MCF 10A (cell line): Measurements from ENCODE around the gene ZSWIM8. TPM values are rescaled to one million over a fixed set of nuclear protein-coding genes. Genes with fewer than 3 reads are reported as not detected.
"Not testable (repeated sequence)": the region's sequence is repeated elsewhere in the genome, so short reads cannot be mapped to it uniquely, and the experiment has no call there.

Experiments used
- BruUV-seq: library from RNA; stranded (reverse); fragments of 400-500 nt; replicated peaks from 2 replicates; lab custom pipeline; 2021; lab: Mats Ljungman, UMichigan
- CTCF ChIA-PET: fragments of 300-600 bp; sonication (Branson Sonifier 250); formaldehyde crosslinking; extraction: SDS; loops from one replicate; lab custom pipeline; 2021; ENCODE audit warnings: antibody characterized with exemption, inconsistent platforms; lab: Yijun Ruan, JAX
- POLR2A ChIA-PET: fragments of 300-600, 350-650 bp; sonication (Branson Sonifier 250); formaldehyde crosslinking; extraction: SDS; loops from one replicate; lab custom pipeline; 2020; ENCODE audit warnings: antibody characterized with exemption, inconsistent platforms; lab: Yijun Ruan, JAX
- DNase-seq: peaks from one replicate; pipeline ENCODE4 v3.0.0-alpha.2; 2018; ENCODE audit not compliant: unreplicated experiment
- H3K27ac Mint-ChIP-seq: one replicate; pipeline ENCODE4 v1.8.0; 2022; ENCODE audit warnings: mild to moderate bottlenecking, low read depth, mixed read lengths; ENCODE audit not compliant: unreplicated experiment
- H3K27me3 Mint-ChIP-seq: one replicate; pipeline ENCODE4 v1.8.0; 2022; ENCODE audit warnings: mixed read lengths; ENCODE audit not compliant: insufficient read depth, unreplicated experiment
- H3K36me3 Mint-ChIP-seq: one replicate; pipeline ENCODE4 v1.8.0; 2022; ENCODE audit warnings: mild to moderate bottlenecking, moderate library complexity, mixed read lengths; ENCODE audit not compliant: insufficient read depth, unreplicated experiment
- H3K4me1 Mint-ChIP-seq: one replicate; pipeline ENCODE4 v1.8.0; 2022; ENCODE audit warnings: mixed read lengths; ENCODE audit not compliant: insufficient read depth, unreplicated experiment
- H3K4me3 Mint-ChIP-seq: one replicate; pipeline ENCODE4 v1.8.0; 2022; ENCODE audit warnings: mild to moderate bottlenecking, moderate library complexity, mixed read lengths; ENCODE audit not compliant: unreplicated experiment
- H3K9me3 Mint-ChIP-seq: one replicate; pipeline ENCODE4 v1.8.0; 2022; ENCODE audit warnings: mixed read lengths; ENCODE audit not compliant: unreplicated experiment
- intact Hi-C: fragments of 100-400 bp; cut with micrococcal nuclease; formaldehyde crosslinking; loops from 2 replicates; pipeline ENCODE4 v1.14.1; 2022
- total RNA-seq: library from RNA; stranded (reverse); gene quantifications from 2 replicates; pipeline ENCODE4 v1.2.3, GENCODE V29; 2022
- TF ChIP-seq, protein P1 (sequence below): fragments of 200-600 bp; IDR thresholded peaks from one replicate; pipeline ENCODE4 v1.8.0; 2022; ENCODE audit warnings: antibody characterized with exemption, mild to moderate bottlenecking; ENCODE audit not compliant: unreplicated experiment

The ZSWIM8 gene
- total RNA-seq, 1 experiment from 2014 or later = 84.2 TPM

- no peak for DNase-seq
- no peaks in the 10 kb centered on the region for H3K27me3 Mint-ChIP-seq
- TF ChIP-seq, protein P1, sequence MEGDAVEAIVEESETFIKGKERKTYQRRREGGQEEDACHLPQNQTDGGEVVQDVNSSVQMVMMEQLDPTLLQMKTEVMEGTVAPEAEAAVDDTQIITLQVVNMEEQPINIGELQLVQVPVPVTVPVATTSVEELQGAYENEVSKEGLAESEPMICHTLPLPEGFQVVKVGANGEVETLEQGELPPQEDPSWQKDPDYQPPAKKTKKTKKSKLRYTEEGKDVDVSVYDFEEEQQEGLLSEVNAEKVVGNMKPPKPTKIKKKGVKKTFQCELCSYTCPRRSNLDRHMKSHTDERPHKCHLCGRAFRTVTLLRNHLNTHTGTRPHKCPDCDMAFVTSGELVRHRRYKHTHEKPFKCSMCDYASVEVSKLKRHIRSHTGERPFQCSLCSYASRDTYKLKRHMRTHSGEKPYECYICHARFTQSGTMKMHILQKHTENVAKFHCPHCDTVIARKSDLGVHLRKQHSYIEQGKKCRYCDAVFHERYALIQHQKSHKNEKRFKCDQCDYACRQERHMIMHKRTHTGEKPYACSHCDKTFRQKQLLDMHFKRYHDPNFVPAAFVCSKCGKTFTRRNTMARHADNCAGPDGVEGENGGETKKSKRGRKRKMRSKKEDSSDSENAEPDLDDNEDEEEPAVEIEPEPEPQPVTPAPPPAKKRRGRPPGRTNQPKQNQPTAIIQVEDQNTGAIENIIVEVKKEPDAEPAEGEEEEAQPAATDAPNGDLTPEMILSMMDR = no peak
- no peaks in the 10 kb centered on the region for H3K9me3 Mint-ChIP-seq
- TSS peak; percentile 22 for BruUV-seq
- intact Hi-C loops = loop anchor here (1.0 kb wide), 1 partner anchor 10 kb away; a partner anchor contains a TSS
- H3K27ac Mint-ChIP-seq = peak overlapping the region; percentile 99
- H3K4me3 Mint-ChIP-seq = peak overlapping the region; percentile 99
- H3K36me3 Mint-ChIP-seq = peaks cover 48% of the 10 kb centered on the region
- ChIA-PET CTCF (interaction anchor here (0.6 to 0.7 kb wide), 2 partner anchors 37 to 1155 kb away, joined by 3 read pairs; no protein-coding TSS in a partner anchor), POLR2A (interaction anchor here (0.7 to 9.9 kb wide), 8 partner anchors 9 to 181 kb away, joined by 3 to 202 read pairs (median 4); partner anchors contain the start of gene SEC24C)
- H3K4me1 Mint-ChIP-seq = peaks cover 28% of the 10 kb centered on the region
Observed at GRCh38 chr10:73782749-73783085, 2.7 kb upstream of the ZSWIM8 start.

DNA sequence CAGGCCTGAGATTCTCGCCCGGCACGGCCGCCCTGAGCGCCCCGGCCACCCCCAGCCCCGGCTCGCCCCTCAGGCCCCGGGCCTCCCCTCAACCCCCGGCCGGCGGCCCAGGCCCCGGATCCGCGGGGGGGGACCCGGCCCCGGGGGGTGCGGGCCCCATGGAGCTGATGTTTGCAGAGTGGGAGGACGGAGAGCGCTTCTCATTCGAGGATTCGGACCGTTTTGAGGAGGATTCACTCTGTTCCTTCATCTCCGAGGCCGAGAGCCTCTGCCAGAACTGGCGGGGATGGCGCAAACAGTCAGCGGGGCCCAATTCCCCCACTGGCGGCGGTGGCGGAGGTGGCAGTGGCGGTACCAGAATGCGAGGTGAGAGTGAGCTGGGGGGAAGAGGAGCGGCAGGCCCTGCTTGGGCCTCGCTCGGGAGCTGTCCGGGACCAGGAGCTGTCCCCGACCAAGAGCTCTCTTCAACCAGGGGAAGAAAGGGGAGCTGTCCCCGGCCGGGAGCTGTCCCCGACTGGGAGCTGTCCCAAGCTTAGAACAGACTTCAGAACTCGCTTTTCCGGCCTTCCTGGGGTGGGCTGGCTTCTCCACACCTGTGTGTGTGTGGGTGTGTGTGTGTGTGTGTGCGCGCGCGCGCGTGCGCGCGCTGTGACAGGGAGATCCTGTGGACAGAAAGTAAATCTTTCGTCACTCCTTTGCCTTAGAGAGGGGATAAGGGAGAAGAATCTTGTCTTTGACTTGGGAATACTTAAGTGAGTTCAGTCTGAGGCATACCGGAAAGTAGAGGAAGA lies 510 bp downstream of the ZSWIM8 start:
- CTCF ChIA-PET = interaction anchor here (0.8 to 1.4 kb wide), 4 partner anchors 19 to 34 kb away, joined by 3 to 6 read pairs (median 4); no protein-coding TSS in a partner anchor
- Mint-ChIP-seq H3K36me3 (peaks cover 33% of the 10 kb centered on the region), H3K27me3 (no peaks in the 10 kb centered on the region), H3K9me3 (no peaks in the 10 kb centered on the region), H3K4me1 (peaks cover 21% of the 10 kb centered on the region), H3K4me3 (peak overlapping the region; percentile 78), H3K27ac (peak overlapping the region; percentile 84)
- POLR2A ChIA-PET = interaction anchor here (0.6 to 9.9 kb wide), 22 partner anchors 9 to 393 kb away, joined by 3 to 202 read pairs (median 4); partner anchors contain the start of genes CAMK2G and SEC24C
- intact Hi-C loops = loop anchor here (1.0 kb wide), 1 partner anchor 93 kb away; no protein-coding TSS in a partner anchor
- BruUV-seq = no TSS peak
- TF ChIP-seq, protein P1 = no peak
- DNase-seq = peak; percentile 20

- Mint-ChIP-seq H3K4me1 (peaks cover 18% of the 10 kb centered on the region), H3K4me3 (peak overlapping the region; percentile 78), H3K36me3 (peaks cover 35% of the 10 kb centered on the region), H3K27me3 (no peaks in the 10 kb centered on the region), H3K9me3 (no peaks in the 10 kb centered on the region), H3K27ac (peak overlapping the region; percentile 84)
- TF ChIP-seq, protein P1 = no peak
- ChIA-PET CTCF (interaction anchor here (0.8 to 1.4 kb wide), 3 partner anchors 21 to 33 kb away, joined by 3 to 4 read pairs (median 3); no protein-coding TSS in a partner anchor), POLR2A (interaction anchor here (0.7 to 9.9 kb wide), 17 partner anchors 8 to 308 kb away, joined by 3 to 202 read pairs (median 5); partner anchors contain the start of genes CAMK2G and SEC24C)
- DNase-seq = no peak
- intact Hi-C loops = no loop called here
- TSS peak; percentile 26 for BruUV-seq
Observed at GRCh38 chr10:73786512-73786885, 1.1 kb downstream of the ZSWIM8 start.

DNA sequence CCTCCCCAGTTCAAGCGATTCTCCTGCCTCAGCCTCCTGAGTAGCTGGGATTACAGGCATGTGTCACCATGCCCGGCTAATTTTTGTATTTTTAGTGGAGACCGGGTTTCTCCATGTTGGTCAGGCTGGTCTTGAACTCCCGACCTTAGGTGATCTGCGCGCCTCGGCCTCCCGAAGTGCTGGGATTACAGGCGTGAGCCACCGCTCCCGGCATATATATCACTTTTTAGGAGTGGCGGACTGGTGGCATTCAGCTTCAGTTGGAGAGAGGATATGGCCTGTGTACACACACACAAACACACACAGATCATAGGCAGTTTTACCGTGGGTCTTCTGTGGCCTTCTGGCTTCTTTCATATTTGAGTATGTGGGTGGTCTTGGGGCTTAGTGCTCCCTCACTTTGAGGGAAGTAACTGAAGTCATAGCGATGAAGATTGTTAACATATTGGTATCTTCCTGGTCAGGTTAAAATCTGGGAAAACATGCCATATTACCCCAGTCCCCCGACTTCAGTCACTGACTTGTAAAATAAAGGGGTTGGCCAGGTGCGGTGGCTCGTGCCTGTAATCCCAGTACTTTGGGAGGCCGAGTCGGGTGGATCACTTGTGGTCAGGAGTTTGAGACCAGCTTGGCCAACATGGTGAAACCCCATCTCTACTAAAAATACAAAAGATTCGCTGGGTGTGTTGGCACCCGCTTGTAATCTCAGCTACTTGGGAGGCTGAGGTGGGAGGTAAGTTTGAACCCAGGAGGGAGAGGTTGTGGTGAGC lies 1.8 kb downstream of the ZSWIM8 start:
- Mint-ChIP-seq H3K4me1 (peaks cover 13% of the 10 kb centered on the region), H3K4me3 (peak overlapping the region; percentile 78), H3K36me3 (peaks cover 32% of the 10 kb centered on the region)
- H3K27ac Mint-ChIP-seq, DNase-seq, H3K27me3 Mint-ChIP-seq, intact Hi-C loops, H3K9me3 Mint-ChIP-seq, BruUV-seq: not testable (repeated sequence)
- CTCF ChIA-PET = interaction anchor here (0.6 to 0.8 kb wide), 2 partner anchors 25 to 252 kb away, joined by 3 read pairs; no protein-coding TSS in a partner anchor
- POLR2A ChIA-PET = interaction anchor here (0.8 to 9.9 kb wide), 11 partner anchors 7 to 56 kb away, joined by 3 to 202 read pairs (median 8); partner anchors contain the start of gene SEC24C
